Anterior cingulate cortex (tissue), 58 donors: ENCODE data around the gene AOC3.
"Not testable (repeated sequence)": the region's sequence is repeated elsewhere in the genome, so short reads cannot be mapped to it uniquely, and the experiment has no call there.

Experiments used
- DNase-seq, 58 donors: peaks; one replicate each; lab custom pipeline; 2025; lab: John Stamatoyannopoulos, UW

AOC3 gene

GRCh38 chr17:42886283-42887176 lies 35.5 kb downstream of the AOC3 start:
- DNase-seq: no peak

- DNase-seq: no peak
Measured at GRCh38 chr17:42889809-42890208, 38.8 kb downstream of the AOC3 start.

DNA sequence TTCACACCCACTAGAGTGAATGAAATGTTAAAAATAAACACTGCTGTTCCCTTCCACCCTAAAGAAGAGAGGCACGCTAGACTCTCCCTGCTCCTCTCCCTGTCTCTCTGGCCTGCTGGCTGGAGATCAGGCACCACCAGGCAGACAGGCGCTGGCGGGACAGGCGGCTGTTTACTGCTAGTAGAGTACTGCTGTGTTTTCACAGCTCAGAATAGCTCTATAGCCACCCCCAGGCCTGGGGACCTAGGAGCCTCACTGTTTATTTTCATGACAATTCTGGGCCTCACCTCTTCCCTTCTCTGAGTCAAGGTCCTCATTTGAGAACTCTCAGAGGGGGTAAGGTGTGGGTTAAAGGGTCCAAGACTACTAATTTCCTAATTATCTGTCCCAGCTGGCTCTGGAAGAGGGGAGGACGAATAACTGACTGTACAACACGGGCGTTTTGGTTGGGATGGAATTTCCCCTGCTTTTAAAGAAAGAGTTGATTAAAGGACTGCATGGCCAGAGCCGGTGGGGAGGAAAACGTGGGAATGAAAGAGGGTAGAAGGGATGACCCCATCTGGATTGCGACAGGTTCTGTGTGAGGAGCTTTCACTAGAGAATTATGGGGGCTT lies 40.6 kb downstream of the AOC3 start:
- peak in 5 of 58 donors; percentile 1 to 14 (median 5) for DNase-seq

DNA sequence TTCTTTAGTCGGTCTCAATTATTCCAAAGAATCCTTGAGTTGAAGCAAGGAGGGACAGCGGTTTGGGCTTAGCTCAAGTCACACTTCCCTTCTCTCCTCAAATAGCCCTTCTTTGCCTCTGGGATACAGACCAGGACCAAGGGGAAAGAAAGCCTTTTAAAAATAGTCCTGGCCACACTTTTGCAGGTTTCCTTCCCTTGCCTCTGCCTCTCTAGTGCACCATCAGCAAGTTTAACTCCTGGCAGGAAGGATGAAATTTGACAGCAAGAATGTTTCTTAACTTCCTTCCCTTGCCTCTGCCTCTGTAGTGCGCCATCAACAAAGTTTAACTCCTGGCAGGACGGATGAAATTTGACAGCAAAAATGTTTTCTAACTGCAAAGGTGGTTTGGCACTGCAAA lies 42.4 kb downstream of the AOC3 start:
- no peak for DNase-seq

GRCh38 chr17:42894283-42895184 lies 43.5 kb downstream of the AOC3 start:
- DNase-seq: no peak

- DNase-seq: peak in 3 of 58 donors; percentile 2 to 15 (median 7)
Measured at GRCh38 chr17:42895185-42895555, 44.2 kb downstream of the AOC3 start.

DNA sequence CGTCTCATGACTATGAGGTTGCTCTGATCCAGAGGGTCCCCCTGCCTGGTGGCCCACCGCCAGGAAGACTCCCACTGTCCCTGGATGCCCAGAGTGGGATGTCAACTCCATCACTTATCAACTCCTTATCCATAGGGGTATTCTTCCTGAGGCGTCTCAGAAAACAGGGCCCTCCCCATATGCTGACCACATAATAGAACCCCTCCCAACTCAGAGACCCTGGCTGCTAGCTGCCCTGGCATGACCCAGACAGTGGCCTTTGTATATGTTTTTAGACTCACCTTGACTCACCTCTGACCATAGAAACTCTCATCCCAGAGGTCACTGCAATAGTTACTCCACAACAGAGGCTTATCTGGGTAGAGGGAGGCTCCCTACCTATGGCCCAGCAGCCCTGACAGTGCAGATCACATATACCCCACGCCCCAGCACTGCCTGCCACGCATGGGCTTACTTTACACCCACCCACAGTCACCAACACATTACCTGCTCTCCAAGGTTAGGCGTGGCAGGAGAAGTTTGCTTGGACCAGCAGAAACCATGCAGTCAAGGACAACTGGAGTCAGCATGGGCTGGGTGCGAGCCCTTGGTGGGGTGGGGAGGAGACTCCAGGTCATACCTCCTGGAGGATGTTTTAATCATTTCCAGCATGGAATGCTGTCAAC lies 47.3 kb downstream of the AOC3 start:
- no peak for DNase-seq

- not testable (repeated sequence) for DNase-seq
Measured at GRCh38 chr17:42899981-42900380, 49.0 kb downstream of the AOC3 start.

GRCh38 chr17:42900460-42901331 lies 49.7 kb downstream of the AOC3 start, which contains the start of gene G6PC1:
Gene G6PC1, plus strand, starts transcription at chr17:42900799. Its CDS starts 78 bp downstream, at chr17:42900877.
- no peak for DNase-seq

DNA sequence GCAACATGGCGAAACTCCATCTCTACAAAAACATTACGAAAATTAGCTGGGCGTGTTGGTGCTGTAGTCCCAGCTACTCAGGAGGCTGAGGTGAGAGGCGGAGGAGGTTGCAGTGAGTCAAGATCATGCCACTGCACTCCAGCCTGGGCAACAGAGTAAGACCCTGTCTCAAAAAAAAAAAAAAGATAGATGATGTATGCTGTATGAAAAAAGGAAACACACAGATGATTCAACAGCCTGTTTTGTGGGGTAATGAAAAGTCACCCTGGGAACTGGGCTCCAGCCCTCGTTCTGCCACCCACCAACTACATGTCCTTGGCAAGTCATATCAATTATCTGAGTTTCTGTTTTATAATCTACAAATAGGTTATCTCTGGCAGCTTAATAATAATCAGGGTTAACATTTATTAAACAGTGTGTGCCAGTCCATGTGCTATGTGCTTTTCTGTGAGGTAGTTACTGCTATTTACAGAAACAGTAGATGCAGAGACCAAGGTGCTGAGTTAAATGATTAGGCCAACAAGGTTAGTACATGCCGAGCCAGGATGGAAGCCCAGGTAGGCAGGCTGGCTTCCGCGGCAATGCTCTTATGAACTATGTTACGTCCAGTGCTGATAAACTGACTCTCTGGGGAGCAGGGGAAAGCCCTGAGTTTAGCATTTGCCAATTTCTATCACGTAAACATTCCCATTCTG lies 50.7 kb downstream of the AOC3 start:
- no peak for DNase-seq

DNA sequence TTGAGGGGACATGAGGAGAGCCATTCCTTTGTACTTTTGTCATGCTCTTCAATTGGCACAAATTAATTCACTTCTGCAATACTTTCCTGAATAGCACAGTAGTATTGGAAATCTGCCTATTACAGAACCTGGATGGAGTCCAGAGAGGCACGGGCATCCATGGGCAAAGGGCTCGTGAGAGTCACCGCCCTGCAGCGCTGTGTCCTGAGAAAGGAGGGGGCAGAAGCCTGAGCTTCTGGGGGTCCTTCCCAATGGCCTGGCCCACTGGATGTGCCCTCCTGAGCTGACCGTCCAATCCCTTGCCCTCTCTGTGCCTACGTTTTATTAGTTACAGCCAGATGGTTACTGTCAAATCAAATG lies 53.1 kb downstream of the AOC3 start:
- no peak for DNase-seq

DNA sequence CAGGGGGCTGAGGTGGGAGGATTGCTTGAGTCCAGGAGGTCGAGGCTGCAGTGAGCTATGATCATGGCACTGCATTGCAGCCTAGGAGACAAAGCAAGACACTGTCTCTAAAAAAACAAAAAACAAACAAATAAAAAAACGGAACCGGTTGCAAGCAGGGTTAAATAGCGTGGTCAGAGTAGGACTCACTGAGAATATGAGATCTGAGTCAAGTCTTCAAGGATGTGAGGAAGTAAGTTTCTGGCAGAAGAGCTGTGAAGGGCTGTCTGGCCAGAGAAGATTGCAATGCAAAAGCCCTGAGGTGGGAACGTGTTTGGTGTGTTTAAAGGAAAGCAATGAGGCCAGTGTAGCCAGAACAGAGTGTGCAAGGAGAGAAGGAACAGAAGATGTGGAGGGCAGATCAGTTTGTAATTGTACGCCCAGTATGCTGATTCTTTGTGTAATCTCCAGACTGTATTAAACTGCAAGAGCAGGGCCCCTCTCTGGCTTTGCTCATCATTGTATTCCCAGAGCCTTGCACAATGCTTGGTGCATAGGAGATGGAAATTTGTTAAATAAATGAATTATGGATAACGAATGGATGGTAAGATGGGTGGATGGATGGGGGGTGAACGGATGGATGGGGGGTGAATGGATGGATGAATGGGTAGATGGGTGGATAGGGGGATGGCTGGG lies 55.9 kb downstream of the AOC3 start:
- no peak for DNase-seq
